ENCODE data around the gene WIPF1.

Gene WIPF1

GRCh38 chr2:174595891-174596397, 1.7 kb downstream of the WIPF1 start:
- no peaks in the 10 kb centered on the region for H3K27me3 ChIP-seq (ENCODE audit: insufficient read depth, low read length, poor library complexity)
- peaks cover 13% of the 10 kb centered on the region for H3K36me3 ChIP-seq (ENCODE audit: insufficient read depth, low read length)
- H3K79me2 ChIP-seq (ENCODE audit: insufficient read depth, low read length), result peaks cover 92% of the 10 kb centered on the region
- peak overlapping the region; percentile 75 for H3K9ac ChIP-seq (ENCODE audit: low read depth, low read length)
- H3K27ac ChIP-seq (ENCODE audit: low read length), result peak overlapping the region; percentile 97
- H2AFZ ChIP-seq (ENCODE audit: low read depth, low read length), result peak overlapping the region; percentile 13; the same call in 1 of the 2 replicates
- H3K4me3 ChIP-seq (ENCODE audit: low read depth in 1 of 2, low read length in 2 of 2), result peak overlapping the region; percentile 19 to 54; a peak in 3 of 4 replicates
- ATAC-seq (ENCODE audit: insufficient read depth, low read depth) (no peak), DNase-seq (no peak)
- peaks cover 94% of the 10 kb centered on the region for H3K4me1 ChIP-seq (ENCODE audit: insufficient read depth, low read length)
- H3K9me3 ChIP-seq (ENCODE audit: insufficient read depth, low read length, severe bottlenecking), result no peaks in the 10 kb centered on the region
- peak overlapping the region; percentile 80 for H3K4me2 ChIP-seq (ENCODE audit: insufficient read depth, low read length)
- no peaks in the 10 kb centered on the region for H4K20me1 ChIP-seq (ENCODE audit: insufficient read depth, low read length)
- TF ChIP-seq EZH2 (IDR thresholded peaks at IDR 0.05; ENCODE audit: borderline replicate concordance, low read depth, low read length, severe bottlenecking), result no peak
- TF ChIP-seq, protein P1, sequence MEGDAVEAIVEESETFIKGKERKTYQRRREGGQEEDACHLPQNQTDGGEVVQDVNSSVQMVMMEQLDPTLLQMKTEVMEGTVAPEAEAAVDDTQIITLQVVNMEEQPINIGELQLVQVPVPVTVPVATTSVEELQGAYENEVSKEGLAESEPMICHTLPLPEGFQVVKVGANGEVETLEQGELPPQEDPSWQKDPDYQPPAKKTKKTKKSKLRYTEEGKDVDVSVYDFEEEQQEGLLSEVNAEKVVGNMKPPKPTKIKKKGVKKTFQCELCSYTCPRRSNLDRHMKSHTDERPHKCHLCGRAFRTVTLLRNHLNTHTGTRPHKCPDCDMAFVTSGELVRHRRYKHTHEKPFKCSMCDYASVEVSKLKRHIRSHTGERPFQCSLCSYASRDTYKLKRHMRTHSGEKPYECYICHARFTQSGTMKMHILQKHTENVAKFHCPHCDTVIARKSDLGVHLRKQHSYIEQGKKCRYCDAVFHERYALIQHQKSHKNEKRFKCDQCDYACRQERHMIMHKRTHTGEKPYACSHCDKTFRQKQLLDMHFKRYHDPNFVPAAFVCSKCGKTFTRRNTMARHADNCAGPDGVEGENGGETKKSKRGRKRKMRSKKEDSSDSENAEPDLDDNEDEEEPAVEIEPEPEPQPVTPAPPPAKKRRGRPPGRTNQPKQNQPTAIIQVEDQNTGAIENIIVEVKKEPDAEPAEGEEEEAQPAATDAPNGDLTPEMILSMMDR (IDR thresholded peaks at IDR 0.05; ENCODE audit: borderline replicate concordance, extremely low read depth, low read length, poor library complexity, severe bottlenecking), result no peak

- H3K4me1 ChIP-seq (ENCODE audit: insufficient read depth, low read length), result peaks cover 97% of the 10 kb centered on the region
- peak overlapping the region; percentile 75 for H3K9ac ChIP-seq (ENCODE audit: low read depth, low read length)
- peaks cover 19% of the 10 kb centered on the region for H3K36me3 ChIP-seq (ENCODE audit: insufficient read depth, low read length)
- ATAC-seq (ENCODE audit: insufficient read depth, low read depth), result 0 out of 3 replicates have a peak, but pooled peaks have one; percentile 12
- peaks cover 92% of the 10 kb centered on the region for H3K79me2 ChIP-seq (ENCODE audit: insufficient read depth, low read length)
- no peaks in the 10 kb centered on the region for H4K20me1 ChIP-seq (ENCODE audit: insufficient read depth, low read length)
- DNase-seq, result peak; percentile 45
- H3K27me3 ChIP-seq (ENCODE audit: insufficient read depth, low read length, poor library complexity), result no peaks in the 10 kb centered on the region
- peak overlapping the region; percentile 80 for H3K4me2 ChIP-seq (ENCODE audit: insufficient read depth, low read length)
- H2AFZ ChIP-seq (ENCODE audit: low read depth, low read length), result no peak overlapping the region; the same call in 1 of the 2 replicates
- no peak for TF ChIP-seq EZH2 (IDR thresholded peaks at IDR 0.05; ENCODE audit: borderline replicate concordance, low read depth, low read length, severe bottlenecking)
- TF ChIP-seq, protein P1 (IDR thresholded peaks at IDR 0.05; ENCODE audit: borderline replicate concordance, extremely low read depth, low read length, poor library complexity, severe bottlenecking), result no peak
- no peaks in the 10 kb centered on the region for H3K9me3 ChIP-seq (ENCODE audit: insufficient read depth, low read length, severe bottlenecking)
- H3K27ac ChIP-seq (ENCODE audit: low read length), result peak overlapping the region; percentile 97
- peak overlapping the region; percentile 19 to 54; a peak in 3 of 4 replicates for H3K4me3 ChIP-seq (ENCODE audit: low read depth in 1 of 2, low read length in 2 of 2)
Observed at GRCh38 chr2:174595116-174595809, 2.3 kb downstream of the WIPF1 start.

DNA sequence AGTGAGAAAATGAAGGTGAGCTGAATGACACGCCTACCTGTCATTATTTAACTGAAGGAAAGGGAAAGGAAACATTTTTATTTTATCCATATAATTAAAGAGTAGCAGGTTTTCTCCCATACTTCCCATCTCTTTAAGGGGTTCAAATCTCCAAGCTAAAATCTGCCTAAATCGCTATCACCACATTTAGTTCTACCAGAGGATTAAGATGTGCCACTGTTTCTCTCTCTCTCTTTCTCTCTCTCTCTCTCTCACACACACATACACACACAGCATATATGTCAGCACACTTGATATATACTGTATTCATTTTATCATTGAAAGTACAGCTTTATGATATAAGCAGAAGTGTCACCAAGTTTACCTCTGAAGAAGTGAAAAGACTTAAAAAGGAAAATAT, 3.1 kb downstream of the WIPF1 start:
- ATAC-seq (ENCODE audit: insufficient read depth, low read depth) (peak; percentile 23; the same call in 1 of the 3 replicates), DNase-seq (no peak)
- Histone ChIP-seq H3K27me3 (ENCODE audit: insufficient read depth, low read length, poor library complexity) (no peaks in the 10 kb centered on the region), H2AFZ (ENCODE audit: low read depth, low read length) (peak overlapping the region; percentile 33; the same call in 1 of the 2 replicates), H4K20me1 (ENCODE audit: insufficient read depth, low read length) (no peaks in the 10 kb centered on the region), H3K9ac (ENCODE audit: low read depth, low read length) (peak overlapping the region; percentile 75), H3K4me3 (ENCODE audit: low read depth in 1 of 2, low read length in 2 of 2) (peak overlapping the region; percentile 13 to 50; a peak in 3 of 4 replicates), H3K27ac (ENCODE audit: low read length) (peak overlapping the region; percentile 97), H3K79me2 (ENCODE audit: insufficient read depth, low read length) (peaks cover 92% of the 10 kb centered on the region), H3K4me2 (ENCODE audit: insufficient read depth, low read length) (peak overlapping the region; percentile 80), H3K4me1 (ENCODE audit: insufficient read depth, low read length) (peaks cover 94% of the 10 kb centered on the region), H3K9me3 (ENCODE audit: insufficient read depth, low read length, severe bottlenecking) (no peaks in the 10 kb centered on the region), H3K36me3 (ENCODE audit: insufficient read depth, low read length) (peaks cover 22% of the 10 kb centered on the region)
- no peak for TF ChIP-seq EZH2 (IDR thresholded peaks at IDR 0.05; ENCODE audit: borderline replicate concordance, low read depth, low read length, severe bottlenecking)
- TF ChIP-seq, protein P1 (IDR thresholded peaks at IDR 0.05; ENCODE audit: borderline replicate concordance, extremely low read depth, low read length, poor library complexity, severe bottlenecking), result no peak
